H1 (cell line): ENCODE results near the gene GLRA2.

Source experiments
- CBX8 ChIP-seq: fragments of 300-800, 300-1000 bp; sonication (generic); IDR thresholded peaks from 2 replicates; pipeline ENCODE4 v1.7.1; 2016; ENCODE audit warnings: low read depth, low read length, borderline replicate concordance
- RXRA ChIP-seq: IDR thresholded peaks from 2 replicates; pipeline ENCODE4 v1.6.1; 2011; ENCODE audit warnings: low read depth, mild to moderate bottlenecking, low read length, moderate library complexity; ENCODE audit not compliant: insufficient read depth
- TF ChIP-seq, protein P1 (sequence below), 3 experiments: IDR thresholded peaks; 1 replicate in 2 of 3; 2 replicates in 1 of 3; pipeline versions ENCODE4 v1.5.1 to v1.6.1; 2011; ENCODE audit warnings: low read length in 3 of 3, mild to moderate bottlenecking in 3 of 3, inconsistent platforms in 2 of 3, low read depth in 1 of 3, moderate library complexity in 1 of 3; ENCODE audit not compliant: insufficient read depth in 1 of 3; ENCODE audit errors: control extremely low read depth in 1 of 3
- TF ChIP-seq, protein P2 (sequence below): IDR thresholded peaks from 2 replicates; pipeline ENCODE4 v1.6.1; 2012; ENCODE audit warnings: inconsistent platforms

DNA sequence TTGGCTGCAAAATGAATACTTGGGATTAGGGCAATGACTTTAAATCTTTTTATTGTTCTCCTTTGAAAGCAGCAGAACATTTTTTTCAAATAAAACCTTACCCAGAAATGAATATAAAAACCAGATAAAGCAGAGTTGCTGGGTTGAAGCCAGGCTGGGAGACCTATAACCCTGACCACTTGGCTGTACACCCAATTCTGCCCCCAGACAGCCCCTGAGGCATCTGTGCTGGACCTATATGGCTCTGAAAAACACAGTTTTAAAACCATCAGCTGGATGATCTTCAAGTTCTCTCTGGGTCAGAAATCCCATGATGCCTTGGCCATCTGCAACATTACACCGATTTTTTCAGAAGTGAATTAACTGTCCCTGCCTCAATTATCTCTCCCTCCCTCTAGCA, 23.7 kb upstream of the GLRA2 start:
- TF ChIP-seq, protein P1, sequence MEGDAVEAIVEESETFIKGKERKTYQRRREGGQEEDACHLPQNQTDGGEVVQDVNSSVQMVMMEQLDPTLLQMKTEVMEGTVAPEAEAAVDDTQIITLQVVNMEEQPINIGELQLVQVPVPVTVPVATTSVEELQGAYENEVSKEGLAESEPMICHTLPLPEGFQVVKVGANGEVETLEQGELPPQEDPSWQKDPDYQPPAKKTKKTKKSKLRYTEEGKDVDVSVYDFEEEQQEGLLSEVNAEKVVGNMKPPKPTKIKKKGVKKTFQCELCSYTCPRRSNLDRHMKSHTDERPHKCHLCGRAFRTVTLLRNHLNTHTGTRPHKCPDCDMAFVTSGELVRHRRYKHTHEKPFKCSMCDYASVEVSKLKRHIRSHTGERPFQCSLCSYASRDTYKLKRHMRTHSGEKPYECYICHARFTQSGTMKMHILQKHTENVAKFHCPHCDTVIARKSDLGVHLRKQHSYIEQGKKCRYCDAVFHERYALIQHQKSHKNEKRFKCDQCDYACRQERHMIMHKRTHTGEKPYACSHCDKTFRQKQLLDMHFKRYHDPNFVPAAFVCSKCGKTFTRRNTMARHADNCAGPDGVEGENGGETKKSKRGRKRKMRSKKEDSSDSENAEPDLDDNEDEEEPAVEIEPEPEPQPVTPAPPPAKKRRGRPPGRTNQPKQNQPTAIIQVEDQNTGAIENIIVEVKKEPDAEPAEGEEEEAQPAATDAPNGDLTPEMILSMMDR (IDR thresholded peaks at IDR 0.05; ENCODE audit: control extremely low read depth in 1 of 3, insufficient read depth in 1 of 3, low read depth in 1 of 3, low read length in 3 of 3): no peak
- TF ChIP-seq, protein P2, sequence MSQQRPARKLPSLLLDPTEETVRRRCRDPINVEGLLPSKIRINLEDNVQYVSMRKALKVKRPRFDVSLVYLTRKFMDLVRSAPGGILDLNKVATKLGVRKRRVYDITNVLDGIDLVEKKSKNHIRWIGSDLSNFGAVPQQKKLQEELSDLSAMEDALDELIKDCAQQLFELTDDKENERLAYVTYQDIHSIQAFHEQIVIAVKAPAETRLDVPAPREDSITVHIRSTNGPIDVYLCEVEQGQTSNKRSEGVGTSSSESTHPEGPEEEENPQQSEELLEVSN: no peak
- TF ChIP-seq RXRA: no peak
- no peak for TF ChIP-seq CBX8
